GM12878 (cell line): ENCODE data around the gene PDE6D. TPM values are rescaled to one million over a fixed set of nuclear protein-coding genes. Genes with fewer than 3 reads are reported as not detected.

ENCODE experiments used
- ATAC-seq: fragments of 200-7000 bp; cut with Tn5 transposase; 3 replicates; pipeline ENCODE4 v1.9.1; 2020; ENCODE audit warnings: mild to moderate bottlenecking, moderate library complexity
- BruUV-seq: library from RNA; stranded (reverse); fragments of 400-500 nt; replicated peaks from 2 replicates; lab custom pipeline; 2021; lab: Mats Ljungman, UMichigan
- CTCF ChIA-PET: fragments of 300-600 bp; sonication (Branson Sonifier 250); formaldehyde crosslinking; extraction: SDS; loops from one replicate; lab custom pipeline; 2021; ENCODE audit warnings: inconsistent platforms; lab: Yijun Ruan, JAX
- POLR2A ChIA-PET: fragments of 350-600 bp; formaldehyde crosslinking; extraction: SDS; loops from one replicate; lab custom pipeline; 2021; ENCODE audit warnings: inconsistent platforms; lab: Charles Lee
- RAD21 ChIA-PET: fragments of 300-600 bp; sonication (Branson Sonifier 250); formaldehyde crosslinking; loops from one replicate; lab custom pipeline; 2023; ENCODE audit warnings: antibody characterized with exemption; ENCODE audit not compliant: unreplicated experiment; lab: Charles Lee
- SMC1A ChIA-PET: fragments of 300-600 bp; sonication (Branson Sonifier 250); formaldehyde crosslinking; loops from one replicate; lab custom pipeline; 2023; ENCODE audit not compliant: unreplicated experiment, uncharacterized antibody; lab: Charles Lee
- DNase-seq: peaks from one replicate; pipeline ENCODE4 v3.0.0-alpha.2; 2011; ENCODE audit warnings: low read depth, low spot score
- FAIRE-seq: peaks from 3 replicates; lab custom pipeline; 2011; peaks lifted over from hg19 to GRCh38; lab: Jason Lieb, UNC
- H2AFZ ChIP-seq: 2 replicates; pipeline ENCODE4 v1.6.0; 2011; ENCODE audit warnings: low read depth, low read length, control low read depth; ENCODE audit not compliant: control insufficient read depth
- H3K27ac ChIP-seq: 2 replicates; pipeline ENCODE4 v1.5.1; 2011; ENCODE audit warnings: control low read depth; ENCODE audit not compliant: control insufficient read depth, insufficient read depth
- H3K27me3 ChIP-seq, 2 experiments: replicated peaks in 1 of 2; 2 replicates each; pipeline versions ENCODE4 v1.6.0 to v1.6.1; 2011; ENCODE audit warnings: low read length in 1 of 2; ENCODE audit not compliant: control insufficient read depth in 2 of 2, insufficient read depth in 2 of 2
- H3K36me3 ChIP-seq, 2 experiments: 2 replicates each; pipeline ENCODE4 v1.5.1; 2011; ENCODE audit warnings: low read length in 1 of 2; ENCODE audit not compliant: control insufficient read depth in 2 of 2, insufficient read depth in 2 of 2
- H3K4me1 ChIP-seq: 2 replicates; pipeline ENCODE4 v1.6.1; 2011; ENCODE audit warnings: mild to moderate bottlenecking, low read length, moderate library complexity, mixed read lengths; ENCODE audit not compliant: control insufficient read depth, insufficient read depth
- H3K4me2 ChIP-seq: 2 replicates; pipeline ENCODE4 v1.6.0; 2011; ENCODE audit warnings: control low read depth; ENCODE audit not compliant: control insufficient read depth, insufficient read depth
- H3K4me3 ChIP-seq: fragments of 200-600 bp; sonication (generic); 2 replicates; pipeline ENCODE4 v1.5.1; 2016
- H3K79me2 ChIP-seq: 2 replicates; pipeline ENCODE4 v1.6.0; 2011; ENCODE audit warnings: low read length; ENCODE audit not compliant: control insufficient read depth, insufficient read depth
- H3K9ac ChIP-seq: 2 replicates; pipeline ENCODE4 v1.8.0; 2011; ENCODE audit warnings: low read length, control low read depth, mixed read lengths; ENCODE audit not compliant: control insufficient read depth, insufficient read depth
- H3K9me3 ChIP-seq: replicated peaks from 3 replicates; pipeline ENCODE4 v1.5.1; 2011; ENCODE audit warnings: mild to moderate bottlenecking, low read length; ENCODE audit not compliant: control insufficient read depth, insufficient read depth
- H4K20me1 ChIP-seq: 2 replicates; pipeline ENCODE4 v1.6.0; 2011; ENCODE audit not compliant: control insufficient read depth, insufficient read depth
- CHD2 ChIP-seq: IDR thresholded peaks from 2 replicates; pipeline ENCODE4 v1.6.1; 2011; ENCODE audit warnings: low read depth, low read length, improper control_type of control experiment, borderline replicate concordance
- CREB1 ChIP-seq: IDR thresholded peaks from 2 replicates; pipeline ENCODE4 v1.6.1; 2012; ENCODE audit warnings: low read depth, mild to moderate bottlenecking, inconsistent platforms
- DPF2 ChIP-seq: fragments of 450-650 bp; IDR thresholded peaks from 2 replicates; pipeline ENCODE4 v1.6.1; 2017; ENCODE audit warnings: mild to moderate bottlenecking
- EED ChIP-seq: sonication (generic); IDR thresholded peaks from 2 replicates; pipeline ENCODE4 v1.6.1; 2016; ENCODE audit warnings: antibody characterized with exemption, low read depth
- EGR1 ChIP-seq, 2 experiments: IDR thresholded peaks; 1 replicate in 1 of 2; 2 replicates in 1 of 2; pipeline ENCODE4 v1.6.1; 2011 to 2012; ENCODE audit warnings: low read depth in 2 of 2, low read length in 2 of 2, borderline replicate concordance in 1 of 2, mild to moderate bottlenecking in 1 of 2, moderate library complexity in 1 of 2
- ESRRA ChIP-seq: IDR thresholded peaks from 2 replicates; pipeline ENCODE4 v1.6.1; 2012; ENCODE audit warnings: mild to moderate bottlenecking, low read length, improper control_type of control experiment
- ETV6 ChIP-seq, 2 experiments: fragments of 450-650 bp in 1 of 2; IDR thresholded peaks in 1 of 2; conservative IDR thresholded peaks in 1 of 2; 2 replicates each; pipeline ENCODE4 v1.6.1; 2014; ENCODE audit warnings: antibody characterized with exemption in 1 of 2, borderline replicate concordance in 1 of 2, low read depth in 1 of 2, mild to moderate bottlenecking in 1 of 2, moderate library complexity in 1 of 2
- MXI1 ChIP-seq: fragments of 150-350 bp; IDR thresholded peaks from 2 replicates; pipeline ENCODE4 v1.6.1; 2011; ENCODE audit warnings: low read depth, mild to moderate bottlenecking, inconsistent platforms, low read length, improper control_type of control experiment
- NFXL1 ChIP-seq: fragments of 450-650 bp; IDR thresholded peaks from 2 replicates; pipeline ENCODE4 v1.6.1; 2017; ENCODE audit warnings: antibody characterized with exemption, mild to moderate bottlenecking, borderline replicate concordance
- RAD51 ChIP-seq: fragments of 450-650 bp; IDR thresholded peaks from 2 replicates; pipeline ENCODE4 v1.6.1; 2016; ENCODE audit warnings: moderate library complexity, mild to moderate bottlenecking, inconsistent platforms
- TCF7 ChIP-seq: IDR thresholded peaks from 2 replicates; pipeline ENCODE4 v1.6.1; 2014; ENCODE audit warnings: antibody characterized with exemption, borderline replicate concordance
- YY1 ChIP-seq: IDR thresholded peaks from 2 replicates; pipeline ENCODE4 v1.6.1; 2011; ENCODE audit warnings: low read depth, mild to moderate bottlenecking, low read length
- ZNF622 ChIP-seq: fragments of 450-650 bp; IDR thresholded peaks from 2 replicates; pipeline ENCODE4 v1.6.1; 2017; ENCODE audit warnings: mild to moderate bottlenecking, inconsistent platforms
- ZZZ3 ChIP-seq: IDR thresholded peaks from 2 replicates; pipeline ENCODE4 v1.6.1; 2011; ENCODE audit warnings: low read depth; ENCODE audit not compliant: control insufficient read depth, insufficient read length
- WGBS: methylation state at CpG from one replicate; pipeline ENCODE4 v1.1.6; 2016; ENCODE audit warnings: low lambda C conversion rate; ENCODE audit not compliant: insufficient replicate concordance, insufficient coverage; ENCODE audit errors: missing lambda C conversion rate; 5-methylcytosine and 5-hydroxymethylcytosine counted together
- in situ Hi-C: fragments of 300-500 bp; cut with MboI; formaldehyde crosslinking; loops from 9 replicates; pipeline ENCODE4 v1.14.3; 2018; ENCODE audit warnings: mixed read lengths
- intact Hi-C: fragments of 100-400 bp; cut with micrococcal nuclease; formaldehyde crosslinking; loops from one replicate; pipeline ENCODE4 v1.14.2; 2022; ENCODE audit not compliant: unreplicated experiment
- polyA plus RNA-seq, 11 experiments: library from polyadenylated mRNA; depleted of rRNA in 4 of 11; unstranded in 6 of 11; stranded (reverse) in 5 of 11; fragments of >200 nt; fragmentation: Nextera tagmentation in 4 of 11; fragmentation: Illumina TruSeq in 1 of 11; extraction: Ambion mirVana in 4 of 11; extraction: Trizol in 1 of 11; gene quantifications; 1 replicate in 1 of 11; 2 replicates in 10 of 11; pipeline versions ENCODE4 v1.2.1 to v1.2.3, GENCODE V29; 2011 to 2016; ENCODE audit warnings: inconsistent platforms in 2 of 11, missing spikeins in 2 of 11, low read depth in 1 of 11
- total RNA-seq, 4 experiments: library from RNA; depleted of rRNA in 3 of 4; stranded (reverse); fragments of >200 nt in 3 of 4; fragmentation: Illumina TruSeq in 1 of 4; extraction: Trizol in 1 of 4; gene quantifications; 2 replicates each; pipeline versions ENCODE4 v1.2.1 to v1.2.3, GENCODE V29; 2013 to 2021
- TF ChIP-seq, protein P1 (sequence below): IDR thresholded peaks from 2 replicates; pipeline ENCODE4 v1.6.1; 2011; ENCODE audit warnings: low read depth, low read length, improper control_type of control experiment, borderline replicate concordance
- TF ChIP-seq, protein P2 (sequence below): IDR thresholded peaks from 2 replicates; pipeline ENCODE4 v1.6.1; 2012; ENCODE audit warnings: low read depth, low read length, improper control_type of control experiment
- TF ChIP-seq, protein P3 (sequence below): fragments of 450-650 bp; IDR thresholded peaks from 2 replicates; pipeline ENCODE4 v1.6.1; 2017; ENCODE audit warnings: antibody characterized with exemption, mild to moderate bottlenecking, moderate library complexity

The PDE6D gene
- total and polyA plus RNA-seq, 10 of the 15 experiments (the other 5 are each of a cell fraction or from before 2014, with no cell fraction given): 8.2 to 69.4 (median 56.2) TPM

DNA sequence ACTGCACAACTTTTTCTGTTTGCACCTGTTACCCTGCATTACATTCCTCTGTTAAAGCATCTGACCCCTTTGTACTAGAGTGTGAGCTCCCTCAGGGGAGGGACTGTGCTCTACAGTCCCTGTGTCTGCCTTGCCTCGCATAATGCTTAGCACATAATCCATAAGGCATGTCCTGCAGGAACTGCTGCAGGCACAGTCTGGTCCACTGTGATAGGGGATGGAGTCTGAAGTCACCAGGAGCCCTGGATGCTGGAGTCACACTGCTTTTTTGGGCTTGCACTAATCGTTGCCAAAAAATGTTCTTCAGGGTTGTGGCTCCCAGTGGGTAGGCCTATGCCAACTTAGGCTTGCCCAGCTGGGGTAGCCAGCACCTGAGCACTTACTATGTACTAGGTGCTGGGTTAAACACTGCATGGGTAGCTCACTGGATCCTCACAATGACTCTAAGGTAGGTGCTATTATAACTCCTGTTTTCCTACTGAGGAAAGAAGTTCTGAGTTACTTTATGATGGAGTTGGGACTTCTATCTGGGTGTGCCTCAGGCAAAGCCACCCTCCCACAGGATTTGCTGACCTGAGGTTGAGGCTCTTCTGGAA, 38.5 kb upstream of the PDE6D start:
- DNase-seq: no peak
- no peak for FAIRE-seq
- Histone ChIP-seq H3K27ac (no peak overlapping the region), H3K36me3 (no peaks in the 10 kb centered on the region), H3K4me3 (no peak overlapping the region), H3K27me3 (no peaks in the 10 kb centered on the region), H3K4me2 (no peak overlapping the region), H2AFZ (no peak overlapping the region), H4K20me1 (no peaks in the 10 kb centered on the region), H3K4me1 (no peaks in the 10 kb centered on the region), H3K9me3 (no peaks in the 10 kb centered on the region), H3K9ac (no peak overlapping the region), H3K79me2 (no peaks in the 10 kb centered on the region)
- POLR2A ChIA-PET: no interaction called here
- in situ Hi-C loops: no loop called here
- ATAC-seq: no peak
- SMC1A ChIA-PET: no interaction called here
- TF ChIP-seq ESRRA (no peak), YY1 (no peak), EED (no peak), CHD2 (no peak), DPF2 (no peak), MXI1 (no peak), ETV6 (conservative IDR thresholded peaks at IDR 0.05 in 1 of 2, IDR thresholded peaks at IDR 0.05 in 1 of 2; ENCODE audit: borderline replicate concordance in 1 of 2, low read depth in 1 of 2) (no peak), ZNF622 (no peak), EGR1 (IDR thresholded peaks at IDR 0.05; ENCODE audit: borderline replicate concordance in 1 of 2, low read depth in 2 of 2, low read length in 2 of 2) (no peak), TCF7 (no peak), ZZZ3 (no peak), NFXL1 (no peak), RAD51 (no peak), CREB1 (no peak)
- TF ChIP-seq, protein P1, sequence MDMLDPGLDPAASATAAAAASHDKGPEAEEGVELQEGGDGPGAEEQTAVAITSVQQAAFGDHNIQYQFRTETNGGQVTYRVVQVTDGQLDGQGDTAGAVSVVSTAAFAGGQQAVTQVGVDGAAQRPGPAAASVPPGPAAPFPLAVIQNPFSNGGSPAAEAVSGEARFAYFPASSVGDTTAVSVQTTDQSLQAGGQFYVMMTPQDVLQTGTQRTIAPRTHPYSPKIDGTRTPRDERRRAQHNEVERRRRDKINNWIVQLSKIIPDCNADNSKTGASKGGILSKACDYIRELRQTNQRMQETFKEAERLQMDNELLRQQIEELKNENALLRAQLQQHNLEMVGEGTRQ: no peak
- TF ChIP-seq, protein P2, sequence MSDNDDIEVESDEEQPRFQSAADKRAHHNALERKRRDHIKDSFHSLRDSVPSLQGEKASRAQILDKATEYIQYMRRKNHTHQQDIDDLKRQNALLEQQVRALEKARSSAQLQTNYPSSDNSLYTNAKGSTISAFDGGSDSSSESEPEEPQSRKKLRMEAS: no peak
- TF ChIP-seq, protein P3, sequence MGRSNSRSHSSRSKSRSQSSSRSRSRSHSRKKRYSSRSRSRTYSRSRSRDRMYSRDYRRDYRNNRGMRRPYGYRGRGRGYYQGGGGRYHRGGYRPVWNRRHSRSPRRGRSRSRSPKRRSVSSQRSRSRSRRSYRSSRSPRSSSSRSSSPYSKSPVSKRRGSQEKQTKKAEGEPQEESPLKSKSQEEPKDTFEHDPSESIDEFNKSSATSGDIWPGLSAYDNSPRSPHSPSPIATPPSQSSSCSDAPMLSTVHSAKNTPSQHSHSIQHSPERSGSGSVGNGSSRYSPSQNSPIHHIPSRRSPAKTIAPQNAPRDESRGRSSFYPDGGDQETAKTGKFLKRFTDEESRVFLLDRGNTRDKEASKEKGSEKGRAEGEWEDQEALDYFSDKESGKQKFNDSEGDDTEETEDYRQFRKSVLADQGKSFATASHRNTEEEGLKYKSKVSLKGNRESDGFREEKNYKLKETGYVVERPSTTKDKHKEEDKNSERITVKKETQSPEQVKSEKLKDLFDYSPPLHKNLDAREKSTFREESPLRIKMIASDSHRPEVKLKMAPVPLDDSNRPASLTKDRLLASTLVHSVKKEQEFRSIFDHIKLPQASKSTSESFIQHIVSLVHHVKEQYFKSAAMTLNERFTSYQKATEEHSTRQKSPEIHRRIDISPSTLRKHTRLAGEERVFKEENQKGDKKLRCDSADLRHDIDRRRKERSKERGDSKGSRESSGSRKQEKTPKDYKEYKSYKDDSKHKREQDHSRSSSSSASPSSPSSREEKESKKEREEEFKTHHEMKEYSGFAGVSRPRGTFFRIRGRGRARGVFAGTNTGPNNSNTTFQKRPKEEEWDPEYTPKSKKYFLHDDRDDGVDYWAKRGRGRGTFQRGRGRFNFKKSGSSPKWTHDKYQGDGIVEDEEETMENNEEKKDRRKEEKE: no peak
- intact Hi-C loops: no loop called here
- CTCF ChIA-PET: interaction anchor here (0.6 kb wide), 1 partner anchor 12 kb away, joined by 3 read pairs; no protein-coding TSS in a partner anchor
- WGBS: 13% methylated on average over 2 of the region's 2 CpGs
- RAD21 ChIA-PET: no interaction called here
- no TSS peak for BruUV-seq
